HL-60/S4 treated with retinoic acid at 250 ng/mL for 4 days and 3 days (cell line): ENCODE data around the gene SAC3D1.
"Not testable (repeated sequence)": the region's sequence is repeated elsewhere in the genome, so short reads cannot be mapped to it uniquely, and the experiment has no call there.

Experiments
- in situ Hi-C: fragments of 300-500 bp; cut with MboI; formaldehyde crosslinking; loops from 2 replicates; pipeline ENCODE4 v1.7.0; 2022; ENCODE audit warnings: low sequenced_read_pairs

Gene SAC3D1

GRCh38 chr11:65023502-65023901, 17.5 kb upstream of the SAC3D1 start:
- in situ Hi-C loops, result not testable (repeated sequence)

GRCh38 chr11:65026810-65027209, 14.2 kb upstream of the SAC3D1 start:
- in situ Hi-C loops, result no loop called here

GRCh38 chr11:65027213-65028067, 13.6 kb upstream of the SAC3D1 start, which contains the start of gene SNX15:
SNX15 (plus strand) TSS chr11:65027439; CDS start chr11:65027538, 99 bp downstream.
- in situ Hi-C loops, result no loop called here

- in situ Hi-C loops, result no loop called here
These were observed 8.8 kb upstream of the SAC3D1 start for GRCh38 chr11:65032216-65032615.

- in situ Hi-C loops, result no loop called here
These were observed 6.6 kb upstream of the SAC3D1 start for GRCh38 chr11:65034423-65034822.

- in situ Hi-C loops, result no loop called here
These were observed 5.4 kb upstream of the SAC3D1 start for GRCh38 chr11:65035579-65035978.

GRCh38 chr11:65036931-65037330, 4.1 kb upstream of the SAC3D1 start:
- in situ Hi-C loops, result no loop called here

- in situ Hi-C loops, result no loop called here
These were observed 527 bp upstream of the SAC3D1 start for GRCh38 chr11:65040520-65040846.

GRCh38 chr11:65042891-65043290, 1.9 kb downstream of the SAC3D1 start:
- in situ Hi-C loops, result no loop called here

GRCh38 chr11:65043881-65044501, 3.0 kb downstream of the SAC3D1 start:
- in situ Hi-C loops, result no loop called here

GRCh38 chr11:65045061-65045460, 4.1 kb downstream of the SAC3D1 start:
- in situ Hi-C loops, result no loop called here

- in situ Hi-C loops, result no loop called here
These were observed 4.7 kb downstream of the SAC3D1 start for GRCh38 chr11:65045728-65046127.

- in situ Hi-C loops, result no loop called here
These were observed 6.8 kb downstream of the SAC3D1 start for GRCh38 chr11:65047581-65048422.

GRCh38 chr11:65051398-65051858, 10.4 kb downstream of the SAC3D1 start:
- in situ Hi-C loops, result no loop called here

GRCh38 chr11:65053827-65054508, 13.0 kb downstream of the SAC3D1 start:
- in situ Hi-C loops, result no loop called here

GRCh38 chr11:65055538-65055937, 14.5 kb downstream of the SAC3D1 start:
- in situ Hi-C loops, result no loop called here

- in situ Hi-C loops, result no loop called here
These were observed 16.0 kb downstream of the SAC3D1 start for GRCh38 chr11:65056999-65057398.

- in situ Hi-C loops, result no loop called here
These were observed 16.5 kb downstream of the SAC3D1 start for GRCh38 chr11:65057526-65057925.

- in situ Hi-C loops, result no loop called here
These were observed 17.0 kb downstream of the SAC3D1 start for GRCh38 chr11:65058012-65058411.

- in situ Hi-C loops, result no loop called here
These were observed 17.5 kb downstream of the SAC3D1 start, which contains the start of gene NAALADL1 for GRCh38 chr11:65058419-65059054. NAALADL1 (minus strand) TSS chr11:65058553; CDS start chr11:65058521, 32 bp downstream.
